ENCODE results near the gene CDC42EP3. TPM values are rescaled to one million over a fixed set of nuclear protein-coding genes. Genes with fewer than 3 reads are reported as not detected.

The CDC42EP3 gene
- total RNA-seq, 4 donors from 2014 or later = 14.0 to 42.6 (median 28.7) TPM

GRCh38 chr2:37711831-37712230, 40.4 kb upstream of the CDC42EP3 start:
- TF ChIP-seq CTCF (IDR thresholded peaks at IDR 0.05) = no peak
- no peak for TF ChIP-seq POLR2A (IDR thresholded peaks at IDR 0.05)
- WGBS, 2 donors = 92 to 97% methylated on average over 2 of the region's 2 CpGs
- H3K4me3 ChIP-seq (ENCODE audit: low read depth, poor library complexity, severe bottlenecking) = no peak overlapping the region
- intact Hi-C loops (cut with DNase I; ENCODE audit: low total_unique reads) = no loop called here
- no peak for DNase-seq (ENCODE audit: low spot score in 2 of 2)

- H3K4me3 ChIP-seq (ENCODE audit: low read depth, poor library complexity, severe bottlenecking) = no peak overlapping the region
- TF ChIP-seq POLR2A (IDR thresholded peaks at IDR 0.05) (no peak), CTCF (IDR thresholded peaks at IDR 0.05) (no peak)
- intact Hi-C loops (cut with DNase I; ENCODE audit: low total_unique reads) = no loop called here
- WGBS, 2 donors = 79 to 92% methylated on average over 1 of the region's 1 CpG
- no peak for DNase-seq (ENCODE audit: low spot score in 2 of 2)
Observed at GRCh38 chr2:37711308-37711731, 39.9 kb upstream of the CDC42EP3 start.

GRCh38 chr2:37709111-37709510, 37.7 kb upstream of the CDC42EP3 start:
- TF ChIP-seq CTCF (IDR thresholded peaks at IDR 0.05) (no peak), POLR2A (IDR thresholded peaks at IDR 0.05) (no peak)
- no peak for DNase-seq (ENCODE audit: low spot score in 2 of 2)
- no peak overlapping the region for H3K4me3 ChIP-seq (ENCODE audit: low read depth, poor library complexity, severe bottlenecking)
- WGBS, 2 donors = 89 to 91% methylated on average over 4 of the region's 4 CpGs
- intact Hi-C loops (cut with DNase I; ENCODE audit: low total_unique reads) = no loop called here

GRCh38 chr2:37708146-37708545, 36.7 kb upstream of the CDC42EP3 start:
- intact Hi-C loops (cut with DNase I; ENCODE audit: low total_unique reads) = no loop called here

GRCh38 chr2:37707393-37707792, 36.0 kb upstream of the CDC42EP3 start:
- intact Hi-C loops (cut with DNase I; ENCODE audit: low total_unique reads) = no loop called here
- WGBS, 2 donors = 100% methylated on average over 1 of the region's 1 CpG
- no peak overlapping the region for H3K4me3 ChIP-seq (ENCODE audit: low read depth, poor library complexity, severe bottlenecking)
- DNase-seq (ENCODE audit: low spot score in 2 of 2) = no peak
- TF ChIP-seq CTCF (IDR thresholded peaks at IDR 0.05) (no peak), POLR2A (IDR thresholded peaks at IDR 0.05) (no peak)

More at GRCh38 chr2:37708146-37708545, 36.7 kb upstream of the CDC42EP3 start:
- WGBS, 2 donors = 72 to 74% methylated on average over 2 of the region's 2 CpGs
- no peak for TF ChIP-seq POLR2A (IDR thresholded peaks at IDR 0.05)
- TF ChIP-seq CTCF (IDR thresholded peaks at IDR 0.05) = no peak
- H3K4me3 ChIP-seq (ENCODE audit: low read depth, poor library complexity, severe bottlenecking) = no peak overlapping the region
- DNase-seq (ENCODE audit: low spot score in 2 of 2) = no peak
